Dedifferentiated amniotic fluid mesenchymal stem cell (primary cell): ENCODE results near the gene CLK2.

Source experiments
- DNase-seq: peaks from one replicate; pipeline ENCODE4 v3.0.0-alpha.2; 2016; ENCODE audit errors: extremely low spot score

The CLK2 gene

GRCh38 chr1:155273343-155274245 lies at the start of gene CLK2:
CLK2 (minus strand) TSS chr1:155273504; CDS start chr1:155270977, 2,527 bp downstream.
- peak; percentile 81 for DNase-seq

GRCh38 chr1:155322571-155322952 lies 49.3 kb upstream of the CLK2 start:
- no peak for DNase-seq

- DNase-seq, result no peak
These were observed 48.6 kb upstream of the CLK2 start for GRCh38 chr1:155321639-155322503.

DNA sequence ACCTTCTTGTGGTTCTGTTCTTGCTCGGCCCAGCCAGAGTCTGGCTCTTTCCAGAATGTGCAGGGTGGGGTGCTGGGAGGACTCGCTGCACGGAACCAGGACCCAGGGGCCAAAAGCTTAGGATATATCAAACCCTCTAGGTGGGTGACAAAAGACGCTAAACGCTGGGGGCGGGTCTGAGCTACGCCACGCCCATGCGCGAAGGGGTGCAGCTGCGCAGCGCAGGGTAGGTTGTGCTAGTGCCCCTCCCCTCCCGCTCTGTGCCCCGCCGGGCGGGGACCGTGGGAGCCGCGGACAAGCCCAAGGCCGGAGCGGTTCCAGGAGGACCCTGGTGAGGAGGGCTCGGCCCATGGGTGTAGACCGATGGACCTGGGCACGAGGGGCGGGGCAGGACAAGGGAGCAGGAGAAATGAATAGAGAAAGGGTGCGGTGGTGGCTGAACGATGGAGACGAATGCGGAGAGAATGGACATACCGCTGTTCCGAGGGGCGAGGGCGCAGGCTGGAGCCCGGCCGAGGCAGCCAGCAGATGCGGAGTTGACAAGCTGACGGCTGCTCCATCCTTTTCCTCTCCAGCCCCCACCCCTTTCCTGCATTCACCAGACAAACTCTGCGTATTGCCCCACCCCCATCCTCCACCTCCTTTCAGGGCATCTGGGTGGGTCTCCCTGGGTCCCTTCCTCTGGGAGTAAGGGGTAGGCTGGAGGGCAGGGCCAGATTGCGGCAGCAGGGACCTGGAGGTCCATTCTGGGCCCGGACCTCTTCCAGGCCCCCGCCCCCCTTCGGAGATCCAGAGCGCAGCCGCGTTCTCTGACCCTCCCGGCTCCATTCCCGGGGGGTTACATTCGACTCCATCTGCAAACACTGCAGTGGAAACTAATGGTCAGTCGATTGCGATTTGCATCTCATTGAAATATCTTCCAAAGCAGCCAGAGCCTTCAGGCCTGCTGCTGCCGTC lies 47.6 kb upstream of the CLK2 start, which contains the start of gene RUSC1:
RUSC1 (plus strand) TSS at position 234 of the 957 bp plus-strand sequence. CDS start 880 bp downstream, outside the sequence.
- DNase-seq, result peak; percentile 43

DNA sequence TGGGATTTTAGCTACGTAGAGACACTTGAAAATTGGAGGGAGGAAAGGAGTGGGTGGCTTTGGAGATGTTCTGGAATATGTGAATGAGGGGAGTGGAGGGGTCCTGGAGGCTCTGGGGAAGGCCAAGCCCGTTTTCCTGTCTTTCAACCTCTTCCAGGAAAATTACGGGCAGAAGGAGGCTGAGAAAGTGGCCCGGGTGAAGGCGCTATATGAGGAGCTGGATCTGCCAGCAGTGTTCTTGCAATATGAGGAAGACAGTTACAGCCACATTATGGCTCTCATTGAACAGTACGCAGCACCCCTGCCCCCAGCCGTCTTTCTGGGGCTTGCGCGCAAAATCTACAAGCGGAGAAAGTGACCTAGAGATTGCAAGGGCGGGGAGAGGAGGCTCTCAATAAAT lies 46.9 kb upstream of the CLK2 start:
- no peak for DNase-seq

- DNase-seq, result no peak
These were observed 46.2 kb upstream of the CLK2 start for GRCh38 chr1:155319536-155319935.

DNA sequence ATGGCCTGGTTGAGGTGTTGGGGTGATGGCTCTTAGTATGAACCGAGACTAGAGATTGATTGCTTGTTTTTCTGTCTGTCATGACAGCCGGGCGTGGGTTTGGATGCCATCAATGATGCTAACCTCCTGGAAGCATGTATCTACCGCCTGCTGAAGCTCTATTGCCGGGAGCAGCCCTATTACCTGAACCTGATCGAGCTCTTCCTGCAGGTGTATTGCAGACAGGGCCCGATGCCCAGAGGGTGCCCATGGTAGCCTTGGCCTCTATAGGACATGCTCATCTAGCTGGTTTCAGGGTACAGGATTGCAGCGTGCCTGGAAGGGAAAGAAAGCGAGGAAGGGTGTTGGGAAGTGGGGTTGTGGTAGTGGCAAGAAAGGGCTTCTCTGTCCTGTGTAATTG lies 44.8 kb upstream of the CLK2 start:
- no peak for DNase-seq

DNA sequence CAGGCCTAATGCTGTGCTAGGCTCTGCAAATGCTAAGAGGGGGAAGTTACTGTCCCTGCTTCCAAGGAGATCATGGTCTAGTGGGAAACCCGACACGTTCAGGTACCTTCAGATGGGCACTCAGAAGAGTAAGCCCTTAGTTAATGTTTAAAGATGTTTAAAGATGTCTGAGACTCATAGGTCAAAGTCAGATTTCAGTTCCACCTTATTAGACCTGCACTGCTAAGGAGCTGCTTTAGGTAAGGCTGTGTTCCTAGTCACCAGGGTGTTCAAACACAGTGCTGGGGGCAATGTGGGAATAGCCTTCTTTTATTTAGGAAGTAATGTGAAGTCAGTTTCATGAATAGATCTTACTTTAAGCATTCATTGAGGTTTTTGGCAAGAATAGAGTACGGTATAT lies 43.6 kb upstream of the CLK2 start:
- no peak for DNase-seq

DNA sequence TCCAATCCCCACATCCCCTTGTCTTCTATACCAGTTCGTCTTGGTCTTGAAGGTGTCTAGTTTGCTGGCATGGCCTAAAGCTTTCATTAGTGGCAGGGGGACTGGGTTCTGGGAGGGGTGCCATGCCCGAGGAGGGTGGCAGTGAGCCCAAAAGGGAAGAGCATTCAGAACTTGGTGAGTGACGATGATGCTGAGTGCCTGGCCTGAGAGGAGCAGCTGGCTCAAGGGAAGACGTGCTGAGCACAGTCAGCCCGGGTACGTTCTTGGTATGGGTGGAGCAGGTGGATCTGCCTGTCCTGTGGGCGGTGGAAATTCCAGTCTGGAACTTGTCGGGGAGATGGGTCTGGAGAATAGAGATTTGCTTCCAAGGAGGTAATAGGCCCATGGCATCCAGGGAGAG lies 40.0 kb upstream of the CLK2 start:
- DNase-seq, result no peak

DNA sequence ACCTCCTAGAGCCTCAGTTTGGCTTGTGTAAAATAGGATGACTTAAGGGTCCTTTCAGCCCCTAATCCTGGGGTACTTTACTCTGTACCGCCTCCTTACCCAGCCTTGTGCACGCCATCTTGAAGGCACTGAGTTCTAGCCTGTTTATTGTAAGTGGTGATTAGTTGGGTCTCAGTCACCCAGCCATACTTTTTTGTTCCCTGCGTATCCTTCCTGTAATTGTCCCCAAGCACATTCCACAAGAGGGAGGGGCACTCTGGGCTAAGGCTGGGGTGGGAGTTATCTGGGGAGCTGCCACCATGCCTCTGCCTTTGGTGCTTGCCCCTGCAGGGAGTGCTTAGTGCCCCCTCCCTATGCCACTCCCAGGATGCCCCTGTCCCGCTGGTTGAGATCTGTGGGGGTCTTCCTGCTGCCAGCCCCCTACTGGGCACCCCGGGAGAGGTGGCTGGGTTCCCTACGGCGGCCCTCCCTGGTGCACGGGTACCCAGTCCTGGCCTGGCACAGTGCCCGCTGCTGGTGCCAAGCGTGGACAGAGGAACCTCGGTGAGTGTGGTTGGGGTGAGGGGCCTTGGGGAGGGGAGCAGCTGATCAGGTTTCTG lies 36.2 kb upstream of the CLK2 start:
- no peak for DNase-seq

DNA sequence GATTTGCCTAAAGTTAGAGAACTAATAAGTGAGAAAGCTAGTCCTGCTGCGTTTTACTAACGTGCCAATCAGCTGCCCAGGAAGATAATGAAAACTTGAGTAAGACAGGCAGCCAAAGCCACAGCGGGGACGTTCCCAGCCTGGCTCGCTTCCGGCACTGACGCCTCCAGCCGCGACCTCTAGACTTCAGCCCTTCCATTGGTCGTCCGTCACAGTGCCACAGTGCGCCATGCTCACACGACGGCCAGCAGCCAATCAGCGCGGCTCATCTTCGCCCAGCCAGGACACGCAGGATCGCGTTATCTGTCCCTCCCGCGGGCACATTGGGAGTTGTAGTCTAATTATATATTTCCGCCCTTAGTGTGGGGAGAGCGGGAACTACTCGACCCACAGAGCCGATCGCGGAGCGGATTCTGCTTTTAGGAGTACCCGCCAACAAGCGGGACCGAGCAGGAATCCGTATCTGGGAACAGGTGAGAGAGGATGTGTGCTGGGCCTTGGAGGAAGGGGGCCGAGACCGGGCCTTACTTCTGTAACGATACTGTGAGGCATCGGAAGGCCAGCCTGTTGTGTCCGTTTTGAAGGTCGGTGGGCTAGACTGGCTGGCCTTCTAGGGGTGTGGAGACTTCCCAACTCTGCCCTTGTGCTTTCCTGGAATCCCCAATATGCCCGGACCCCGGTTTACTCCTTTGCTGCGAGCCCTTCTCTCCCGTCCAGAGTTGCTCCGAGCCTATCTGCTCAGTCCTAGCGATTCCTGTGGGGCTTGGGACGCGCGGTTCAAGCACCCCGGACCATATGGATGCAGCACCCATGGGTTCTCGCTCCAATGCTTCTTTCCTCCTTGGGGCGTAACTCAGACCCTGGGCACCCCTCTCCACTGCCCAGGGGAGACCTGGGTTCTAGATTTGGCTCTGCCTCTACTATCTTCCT lies 35.5 kb upstream of the CLK2 start, which contains the start of gene FDPS:
FDPS (plus strand) TSS at position 374 of the 930 bp plus-strand sequence. CDS start 924 bp downstream, outside the sequence.
- peak; percentile 99 for DNase-seq

GRCh38 chr1:155307247-155307740 lies 34.0 kb upstream of the CLK2 start:
- DNase-seq, result no peak

DNA sequence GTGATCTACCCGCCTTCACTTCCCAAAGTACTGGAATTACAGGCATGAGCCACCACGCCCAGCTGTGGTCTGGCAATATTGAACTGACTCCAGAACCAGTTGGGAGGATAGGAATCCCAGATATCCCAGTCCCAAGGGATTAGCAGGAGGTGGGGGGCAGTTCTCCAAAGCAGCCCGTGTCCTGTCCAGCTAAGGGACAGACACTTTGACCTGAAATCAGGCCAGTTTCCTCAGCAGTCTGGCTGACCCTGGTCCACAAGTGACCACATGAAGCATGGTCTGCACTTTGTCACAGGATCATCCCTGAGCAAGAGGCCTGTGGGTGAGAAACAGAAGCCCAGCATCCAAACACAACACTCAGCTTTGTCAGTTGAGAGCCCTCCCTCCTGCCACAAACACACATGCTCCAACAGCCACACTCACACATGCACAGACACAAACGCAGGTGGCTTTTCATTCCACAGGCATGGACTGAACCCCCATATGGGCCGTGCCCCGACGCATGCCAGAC lies 32.6 kb upstream of the CLK2 start:
- DNase-seq, result no peak

DNA sequence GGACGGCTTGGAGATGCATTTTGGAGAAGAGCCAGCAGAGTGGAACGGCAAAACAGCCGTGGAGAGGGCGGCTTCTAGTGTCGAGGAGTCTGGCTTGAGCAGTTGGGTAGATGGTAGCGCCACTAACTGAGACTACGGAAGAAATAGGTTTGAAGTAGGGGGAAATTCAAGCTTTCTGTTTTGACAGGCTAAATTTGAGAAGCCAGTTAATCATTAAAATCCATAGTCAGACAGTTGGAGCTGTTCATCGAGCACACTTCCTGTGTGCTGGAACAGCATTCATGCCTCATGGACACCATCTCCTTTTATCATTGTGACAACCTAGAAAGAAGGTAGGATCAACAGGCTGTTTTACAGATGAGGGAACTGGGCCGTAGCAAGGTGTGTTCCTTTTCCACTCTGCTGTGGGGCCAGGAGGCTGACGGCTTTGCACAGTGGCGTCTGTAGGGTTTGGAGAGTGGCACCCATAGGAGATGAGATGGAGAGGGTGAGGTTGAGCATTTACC lies 31.3 kb upstream of the CLK2 start:
- no peak for DNase-seq

- DNase-seq, result no peak
These were observed 28.1 kb upstream of the CLK2 start, which contains the start of gene PKLR for GRCh38 chr1:155301342-155301841. PKLR (minus strand) TSS chr1:155301438; CDS start chr1:155301395, 43 bp downstream.

- no peak for DNase-seq
These were observed 27.4 kb upstream of the CLK2 start for GRCh38 chr1:155300553-155301329.

- no peak for DNase-seq
These were observed 26.7 kb upstream of the CLK2 start for GRCh38 chr1:155300024-155300423.

- no peak for DNase-seq
These were observed 24.1 kb upstream of the CLK2 start for GRCh38 chr1:155297384-155297783.
